GM18498 (cell line): Measurements from ENCODE around the gene PHF1.
A peak's percentile ranks its signal among the peaks of the same experiment; 100 is the strongest.

Experiments used
- ATAC-seq: cut with Tn5 transposase; IDR thresholded peaks from one replicate; pipeline ENCODE4 v1.9.1; 2021; ENCODE audit warnings: mild to moderate bottlenecking, moderate library complexity; ENCODE audit not compliant: unreplicated experiment

Gene PHF1

DNA sequence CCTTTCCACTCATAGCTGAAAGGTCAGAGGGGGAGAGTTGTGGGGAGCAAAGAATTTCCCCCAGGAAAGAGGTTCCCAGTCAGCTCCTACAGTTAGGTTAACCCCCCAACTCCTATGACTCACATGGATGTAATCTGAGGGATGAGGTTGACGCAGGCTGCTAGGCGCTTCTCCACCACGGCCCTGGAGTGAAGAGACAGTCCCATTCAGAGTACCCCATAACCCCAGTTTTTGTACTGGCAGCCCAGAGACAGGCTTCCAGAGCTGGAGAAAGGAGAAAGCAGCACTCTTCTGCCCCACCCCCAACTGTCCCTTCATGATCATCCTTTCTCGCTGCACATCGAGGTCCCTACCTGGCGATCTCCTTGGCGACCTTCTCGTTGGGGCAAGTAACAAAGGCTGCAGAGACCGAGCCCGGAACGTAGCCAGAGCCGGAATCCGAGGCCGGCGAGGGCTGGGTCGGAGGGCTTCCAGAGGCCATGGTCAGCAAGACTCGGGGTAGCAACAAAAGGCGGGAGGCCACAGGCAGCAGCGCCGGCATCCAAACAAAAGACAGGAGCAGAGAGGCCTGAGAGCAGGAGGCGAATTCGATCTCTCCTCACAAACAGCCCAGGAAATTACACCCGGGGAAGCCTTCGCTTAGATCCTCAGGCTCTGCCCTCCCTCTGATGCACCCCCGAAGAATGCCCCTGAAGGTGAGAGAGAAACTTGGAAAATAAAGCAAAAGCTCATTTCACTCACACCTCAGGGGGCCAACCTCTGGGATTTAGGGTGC, 6.5 kb downstream of the PHF1 start:
- ATAC-seq = no peak

DNA sequence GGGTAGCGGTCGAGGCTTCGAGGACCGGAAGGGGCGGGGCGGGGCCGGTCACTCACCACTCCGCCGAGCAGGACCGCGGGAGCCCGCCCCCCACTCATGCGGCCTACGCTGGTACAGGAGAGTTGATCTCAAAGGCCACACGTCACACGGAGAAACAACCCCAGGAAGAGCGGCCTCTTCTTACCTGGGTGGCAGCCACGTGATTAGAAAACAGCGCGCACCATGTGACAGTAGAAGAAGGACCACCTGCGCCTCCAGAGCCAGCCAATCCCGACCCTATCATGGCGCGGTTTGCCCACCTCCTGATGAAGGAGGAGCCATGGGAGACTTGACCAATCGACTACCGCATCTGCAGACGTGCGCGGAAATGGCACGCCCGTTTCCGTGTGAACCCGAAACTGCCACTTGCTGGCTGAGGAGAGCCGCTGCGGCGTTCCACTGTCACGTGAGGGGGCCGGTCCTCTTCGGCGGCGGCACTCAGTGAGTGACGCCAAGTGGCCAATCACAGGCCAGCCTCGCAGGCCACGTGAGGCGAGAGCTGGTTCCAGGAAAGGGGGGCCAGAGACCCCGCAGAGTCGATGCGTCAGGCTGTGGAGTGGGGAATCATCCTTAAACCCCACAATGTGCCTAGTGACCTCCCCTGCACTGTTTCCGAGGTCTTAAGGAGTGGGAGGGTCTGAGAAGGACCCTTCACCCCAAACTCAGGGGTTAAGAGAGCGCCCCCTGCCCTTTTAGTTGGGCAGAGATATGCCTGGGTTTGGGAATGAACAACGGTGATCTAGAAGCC, 7.3 kb downstream of the PHF1 start, which contains the start of gene CUTA:
CUTA (minus strand) TSS at position 205 of the 787 bp plus-strand sequence; CDS start at position 98, 107 bp downstream.
- peak; percentile 85 for ATAC-seq

DNA sequence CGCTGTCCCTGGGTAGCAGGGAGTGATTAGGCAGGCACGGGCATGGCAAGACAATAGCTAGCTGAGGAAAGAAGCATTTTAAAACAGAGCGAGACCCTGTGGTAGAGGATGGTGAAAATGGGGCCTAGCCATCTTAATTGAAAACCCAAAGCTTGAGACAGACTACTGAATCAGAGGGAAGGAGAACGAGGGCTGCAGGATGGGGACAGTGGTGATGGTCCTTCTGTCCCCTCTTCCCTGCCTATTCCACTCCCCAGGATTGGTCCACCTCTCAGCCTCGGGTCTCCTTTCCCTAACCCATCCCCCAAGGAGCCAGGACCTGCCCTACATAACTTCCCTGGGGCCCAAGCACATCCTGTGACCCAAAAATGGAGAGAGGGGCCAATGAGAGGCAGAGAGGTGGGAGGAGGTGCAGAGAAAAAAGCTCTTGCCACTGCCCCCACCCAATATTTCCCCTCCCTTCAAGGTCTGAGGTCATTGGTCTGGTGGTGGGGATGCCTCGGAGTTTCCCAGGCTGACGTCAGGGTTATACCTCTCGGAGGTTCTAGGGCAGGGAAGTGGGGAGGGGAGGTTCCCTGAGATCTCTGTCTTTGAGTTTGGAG, 8.0 kb downstream of the PHF1 start:
- ATAC-seq = no peak

DNA sequence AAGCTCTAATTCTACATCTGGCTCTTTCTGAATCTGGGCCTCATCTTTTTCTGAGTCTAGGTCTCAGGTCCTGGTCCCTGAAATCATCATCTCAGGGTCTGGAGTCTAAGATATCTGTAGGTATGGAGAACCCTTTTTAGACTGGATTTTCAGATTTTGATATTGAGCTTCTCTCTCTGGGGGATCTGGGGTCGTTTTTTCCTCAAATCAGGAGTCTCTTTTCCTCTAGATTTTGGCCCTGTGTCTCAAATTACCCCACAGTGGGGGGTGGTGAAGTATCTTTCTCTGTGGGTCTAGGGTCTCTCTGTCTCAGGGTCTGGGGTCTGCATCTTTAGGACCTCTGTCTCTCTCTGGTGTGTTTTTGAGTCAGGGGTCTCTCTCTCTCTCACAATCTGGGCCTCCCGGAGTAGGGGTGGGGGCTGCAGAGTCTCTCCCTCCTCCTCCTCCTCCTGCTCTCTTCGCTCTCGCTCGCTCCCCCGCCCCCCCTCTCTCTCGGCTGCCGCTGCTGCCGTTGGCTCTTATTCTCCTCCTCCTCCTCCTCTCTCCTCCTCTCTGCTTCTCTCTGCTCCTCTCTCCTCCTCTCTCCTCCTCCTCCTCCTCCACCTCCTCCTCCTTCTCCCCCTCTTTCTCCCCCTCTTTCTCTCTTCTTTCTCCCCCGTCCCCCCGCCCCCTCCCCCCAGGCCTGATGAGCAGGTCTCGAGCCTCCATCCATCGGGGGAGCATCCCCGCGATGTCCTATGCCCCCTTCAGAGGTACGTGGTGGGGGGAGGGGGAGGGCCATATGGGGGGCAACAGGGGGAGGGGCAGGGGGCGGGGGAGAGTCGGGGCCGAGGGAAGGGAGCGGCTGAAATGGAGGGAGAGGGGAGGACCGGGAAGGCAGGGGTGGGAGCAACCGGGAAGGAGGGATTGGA, 9.0 kb downstream of the PHF1 start, which contains the start of gene SYNGAP1:
SYNGAP1 (plus strand) TSS at position 486 of the 911 bp plus-strand sequence; CDS start at position 686, 200 bp downstream.
- no peak for ATAC-seq

DNA sequence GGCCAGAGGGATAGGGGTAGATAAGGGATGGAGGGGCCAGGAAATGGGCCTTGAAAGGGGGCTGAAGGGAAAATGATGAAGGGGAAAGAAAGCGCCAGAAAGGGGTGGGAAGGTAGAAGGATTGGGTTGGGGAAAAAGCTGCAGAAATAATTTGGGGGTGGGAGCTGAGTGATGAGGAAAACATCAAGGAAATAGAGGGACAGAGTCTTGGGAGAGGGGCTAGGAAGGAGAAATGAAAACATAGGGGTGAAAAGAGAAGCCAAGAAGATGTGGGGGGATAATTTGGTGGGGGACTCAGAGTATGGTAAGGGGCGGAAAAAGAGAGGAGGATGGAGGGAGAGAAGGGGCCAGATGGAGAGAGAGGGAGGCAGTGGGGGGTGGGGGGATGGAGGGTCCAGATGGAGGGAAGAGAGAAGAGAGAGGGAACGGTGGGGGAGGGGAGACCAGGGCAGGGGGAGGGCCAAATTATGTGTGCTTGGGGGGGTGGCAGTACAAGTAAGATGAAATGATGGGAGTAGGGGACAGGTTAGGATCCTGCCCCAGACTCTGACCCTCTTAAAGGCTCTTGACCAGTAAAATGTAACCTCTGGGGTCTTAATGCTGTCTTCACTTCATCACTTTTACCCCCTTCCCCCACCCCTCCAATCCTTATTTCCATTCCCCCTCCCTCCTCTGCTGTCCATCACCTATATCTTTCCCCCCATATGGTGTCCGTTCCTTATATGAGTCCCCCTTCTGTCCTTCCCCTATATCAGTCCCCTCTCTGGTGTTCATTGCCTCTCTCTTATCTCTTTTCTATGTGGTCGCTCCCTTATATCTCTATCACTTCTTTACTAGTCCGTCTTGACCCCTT, 9.9 kb downstream of the PHF1 start:
- no peak for ATAC-seq

DNA sequence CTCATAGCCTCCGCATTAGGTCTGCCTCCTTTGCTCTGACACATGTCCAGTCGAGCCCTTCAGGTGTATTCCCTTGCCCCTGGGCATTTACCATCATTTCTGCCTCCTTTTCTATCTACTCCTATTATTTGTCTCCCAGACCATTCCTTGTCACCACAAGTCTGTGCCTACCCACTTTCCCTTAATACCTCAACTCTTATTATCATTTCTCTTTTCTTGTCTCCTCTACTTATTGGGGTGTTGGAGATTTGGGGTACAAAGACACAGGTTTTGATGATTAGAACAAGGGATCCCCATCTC, 10.5 kb downstream of the PHF1 start:
- ATAC-seq = no peak

DNA sequence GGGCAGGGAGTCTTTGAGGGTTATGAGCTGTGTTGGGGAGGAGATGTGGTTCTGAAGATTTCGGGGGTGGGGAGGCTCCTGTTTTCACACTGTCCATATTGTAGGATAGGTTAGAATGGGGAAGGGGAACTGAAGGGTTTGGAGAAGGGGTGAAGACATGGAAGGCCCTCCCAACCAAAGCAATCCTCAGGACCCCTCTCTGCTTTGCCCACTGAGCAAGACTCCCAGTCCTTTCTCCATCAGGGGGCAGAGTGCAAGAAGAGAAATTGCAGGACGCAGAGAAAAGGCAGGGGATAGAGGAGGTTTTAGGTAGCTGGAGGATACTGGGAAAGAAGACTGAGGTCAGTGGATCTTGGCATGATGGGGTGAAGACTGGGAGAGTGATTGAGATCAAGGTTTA, 13.0 kb downstream of the PHF1 start:
- ATAC-seq = no peak

DNA sequence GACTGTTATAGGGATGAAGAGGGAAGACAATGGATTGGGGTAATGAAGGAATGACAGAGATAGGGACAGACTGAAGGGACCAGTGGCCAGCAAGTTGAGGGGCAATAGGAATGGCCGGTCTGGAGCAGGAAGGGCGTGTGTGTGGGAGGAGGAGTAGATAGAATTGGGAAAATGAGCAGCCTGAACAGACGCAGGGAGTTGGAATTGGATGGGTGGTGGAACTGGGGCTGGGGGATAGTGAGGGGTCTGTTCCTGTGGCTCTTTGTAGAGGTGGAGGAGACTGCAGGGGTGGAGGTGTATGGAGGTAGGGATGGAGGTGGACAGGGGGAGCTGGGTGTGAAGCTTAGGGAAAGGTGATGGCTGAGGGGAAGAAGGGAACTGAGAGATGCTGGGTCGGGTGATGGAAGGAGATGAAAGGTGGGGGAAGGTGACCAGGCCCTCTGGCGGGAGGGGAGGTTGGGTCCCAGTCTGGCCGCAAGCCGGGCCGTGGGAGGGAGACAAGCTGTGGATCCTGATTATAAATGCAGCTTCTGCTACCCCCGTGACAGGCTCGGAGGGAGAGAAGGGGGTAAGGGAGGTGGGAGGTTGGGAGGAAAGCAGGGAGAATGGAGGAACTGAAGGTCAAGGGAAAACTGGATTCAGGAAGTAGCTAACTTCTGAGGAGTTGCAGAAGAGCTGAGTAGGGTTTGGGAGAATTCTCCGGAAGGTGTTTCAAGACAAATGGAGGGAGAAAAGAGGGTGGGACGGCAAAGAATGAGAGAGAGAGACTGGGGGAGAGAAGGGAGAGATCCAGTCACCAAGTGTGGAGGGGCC, 14.2 kb downstream of the PHF1 start:
- no peak for ATAC-seq

DNA sequence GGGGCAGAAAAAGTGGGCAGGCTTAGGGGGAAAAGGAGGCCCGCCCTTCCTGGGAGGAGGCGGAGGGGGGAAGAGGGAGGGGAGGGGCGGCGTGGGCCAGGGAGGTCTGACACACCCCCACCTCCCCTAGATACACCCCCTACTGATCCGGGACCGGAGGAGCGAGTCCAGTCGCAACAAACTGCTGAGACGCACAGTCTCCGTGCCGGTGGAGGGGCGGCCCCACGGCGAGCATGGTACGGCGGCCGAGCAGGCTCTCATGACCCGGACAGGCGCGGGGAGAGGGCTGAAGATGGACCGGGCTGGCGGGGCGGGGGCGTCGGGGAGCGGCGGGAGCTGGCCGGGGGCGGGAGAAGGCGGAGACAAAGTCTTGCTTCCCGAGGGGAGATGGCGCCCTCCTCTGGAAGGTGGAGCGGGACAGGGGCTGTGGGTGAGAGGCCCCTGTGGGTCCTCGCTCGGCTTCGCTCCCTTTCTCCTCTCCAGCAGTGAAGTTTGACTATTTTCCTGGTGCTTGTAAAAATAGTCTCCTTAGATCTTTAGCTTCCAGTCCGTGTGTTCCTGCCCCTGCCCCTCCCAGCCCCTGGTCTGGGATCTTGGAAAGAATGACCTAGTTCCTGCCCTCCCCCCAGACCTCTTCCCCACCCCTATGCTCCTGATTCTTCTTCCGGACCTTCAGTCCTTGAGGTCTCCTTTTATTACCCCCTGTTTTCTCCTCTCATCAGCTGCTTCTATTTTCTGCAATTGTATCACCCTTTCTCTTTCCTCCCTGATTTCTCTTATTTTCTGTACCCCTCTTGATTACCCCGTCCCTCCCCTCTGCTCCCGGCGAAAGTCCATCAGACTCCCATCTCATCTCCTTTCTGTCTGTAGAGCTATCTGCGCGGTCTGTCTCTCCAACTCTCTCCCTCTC, 15.1 kb downstream of the PHF1 start:
- peak; percentile 44 for ATAC-seq

DNA sequence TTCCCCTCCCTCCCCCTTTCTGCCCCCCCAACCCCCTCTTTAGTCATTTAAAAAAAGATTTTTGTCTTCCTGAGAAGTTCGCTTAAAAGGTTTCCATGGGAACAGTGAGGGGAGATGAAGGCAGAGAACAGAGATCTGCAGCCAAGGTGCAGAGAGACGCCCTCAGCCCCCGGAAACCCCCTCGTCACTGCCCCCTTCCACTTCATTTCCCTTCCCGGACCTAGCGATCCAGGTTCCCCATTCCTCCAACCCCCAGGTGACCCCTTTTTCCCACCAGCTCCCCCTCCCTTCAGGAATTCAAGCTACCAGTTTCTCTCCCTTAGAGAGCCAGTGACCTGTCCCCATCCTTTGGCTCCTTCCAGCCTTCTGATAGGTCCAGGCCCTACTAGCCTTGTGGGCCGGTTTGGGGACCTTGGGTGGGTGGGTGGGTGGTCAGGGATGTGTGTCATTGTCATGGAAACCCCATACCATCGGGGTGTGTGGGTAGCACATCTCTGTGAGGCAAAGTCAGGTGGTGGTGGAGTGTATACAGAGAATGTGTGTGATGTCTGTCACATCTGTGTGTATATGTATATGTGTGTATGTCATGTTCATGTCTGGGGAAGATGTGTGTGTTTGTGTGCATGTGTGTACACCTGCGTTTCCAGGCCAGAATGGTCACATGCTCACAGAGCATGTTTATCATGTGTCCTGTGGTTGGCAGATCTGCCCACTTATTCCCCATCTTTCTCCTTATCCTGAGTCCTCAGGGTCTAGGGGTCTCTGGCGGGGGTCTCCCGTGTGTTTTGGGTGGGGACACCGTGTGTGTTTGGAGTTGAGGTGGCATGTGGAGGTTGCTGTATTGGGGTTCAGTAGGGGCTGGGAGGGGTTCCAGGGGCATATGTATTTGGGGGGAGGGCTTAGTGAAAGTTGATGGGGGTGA, 16.0 kb downstream of the PHF1 start:
- ATAC-seq = no peak

DNA sequence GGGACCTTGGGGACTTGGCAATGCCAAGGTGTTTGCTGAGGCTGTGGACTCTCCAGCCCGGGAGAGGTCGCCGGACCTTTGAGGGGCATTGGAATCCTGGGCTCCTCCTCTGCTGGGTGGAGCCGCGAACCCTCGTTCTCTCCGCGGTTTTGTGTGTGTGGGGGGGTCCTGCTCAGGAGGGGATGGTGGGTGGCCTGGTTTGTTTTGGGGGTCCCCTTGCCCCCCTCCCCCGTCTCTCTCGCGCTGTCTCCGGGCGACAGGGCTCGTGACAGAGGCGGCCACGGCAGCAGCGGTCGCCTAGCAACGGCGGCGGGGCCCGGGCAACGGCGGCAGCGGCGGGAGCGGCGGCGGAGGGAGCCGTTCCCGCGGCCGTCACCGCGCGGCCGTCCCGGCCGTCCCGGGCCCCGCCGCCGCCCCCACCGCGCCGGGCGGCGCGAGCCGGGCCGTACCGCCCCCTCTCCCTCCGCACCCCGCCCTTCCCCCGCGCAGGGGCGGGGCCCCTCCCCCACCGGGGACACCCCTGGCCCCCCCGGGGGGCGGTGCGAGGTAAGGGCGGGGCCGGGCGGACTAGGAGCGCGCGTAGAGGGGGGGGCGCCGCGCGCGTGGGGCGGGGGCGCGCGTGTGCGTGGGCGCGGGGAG, 16.9 kb downstream of the PHF1 start:
- ATAC-seq = no peak

DNA sequence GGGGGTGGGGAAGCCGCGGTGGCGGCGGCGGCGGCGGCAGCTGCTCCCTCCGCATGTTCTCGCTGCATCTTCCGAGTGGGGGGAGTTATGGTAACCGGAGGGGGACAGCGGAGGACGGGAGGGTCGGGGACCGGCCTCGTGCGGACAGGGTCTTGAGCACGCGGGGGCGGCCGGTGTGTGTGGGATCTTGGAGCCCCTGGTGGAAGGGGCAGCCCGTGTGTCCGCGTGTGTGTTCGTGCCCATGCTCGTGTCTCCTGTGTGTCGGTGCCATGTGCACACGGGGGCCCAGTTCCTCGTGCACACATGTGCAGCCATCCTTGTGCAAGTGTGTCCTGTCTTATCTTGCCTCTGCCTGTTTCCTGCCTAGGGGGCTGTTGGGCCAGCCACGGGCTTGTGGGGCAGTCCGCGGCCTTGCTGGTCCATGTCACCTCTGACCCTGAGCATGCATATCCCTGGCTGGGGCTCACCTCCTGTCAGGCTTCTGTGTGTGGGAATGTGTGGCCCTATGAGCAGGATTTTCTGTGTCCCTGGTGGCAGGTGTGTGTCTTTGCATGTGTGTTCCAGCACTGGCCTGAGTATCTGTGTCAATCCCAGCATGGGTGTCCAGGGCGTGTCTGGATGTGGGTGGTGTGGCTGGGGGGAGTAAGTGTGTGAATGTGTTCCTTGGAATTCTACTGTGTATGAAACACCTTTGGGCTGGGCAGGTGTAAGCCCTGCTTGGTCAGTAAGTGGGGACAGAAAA, 17.6 kb downstream of the PHF1 start:
- ATAC-seq = no peak

DNA sequence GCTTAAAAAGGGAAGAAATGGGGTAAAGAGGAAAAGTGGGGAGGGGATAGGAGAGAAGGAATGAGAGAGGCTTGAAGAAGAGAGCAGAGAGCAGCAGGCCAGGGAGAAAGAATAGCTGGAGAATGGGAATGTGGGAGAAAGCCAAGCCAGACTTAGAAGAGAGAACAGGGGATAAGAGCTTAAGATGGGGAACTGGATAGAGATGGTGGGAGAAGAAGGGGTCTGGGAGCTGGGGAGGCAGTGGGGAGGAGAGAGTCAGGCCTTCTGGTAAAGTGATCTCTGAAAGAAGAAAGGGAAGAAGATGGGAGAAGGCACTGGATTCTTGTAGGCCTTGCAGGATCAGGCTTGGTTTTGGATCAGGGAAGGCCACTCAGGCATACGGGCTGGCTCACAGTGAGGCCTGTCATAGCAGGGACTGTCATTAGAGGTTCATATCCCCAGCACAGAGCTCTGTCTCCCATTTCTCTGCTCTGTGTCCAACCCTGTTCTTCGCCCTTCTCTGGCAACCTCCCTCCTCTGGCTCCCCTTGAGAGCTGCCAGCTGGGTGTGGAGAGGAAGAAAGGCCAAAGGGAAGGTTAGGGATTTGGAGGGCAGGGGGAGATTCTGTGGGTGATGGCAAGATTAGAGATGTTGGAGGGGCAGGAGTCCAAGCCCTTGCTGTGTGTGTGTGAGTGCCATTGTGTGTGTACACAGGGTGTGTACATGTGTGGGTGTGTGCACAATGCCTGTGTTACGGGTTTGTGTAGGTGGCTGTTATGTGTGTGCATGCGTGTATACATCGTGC, 18.3 kb downstream of the PHF1 start:
- ATAC-seq = no peak

DNA sequence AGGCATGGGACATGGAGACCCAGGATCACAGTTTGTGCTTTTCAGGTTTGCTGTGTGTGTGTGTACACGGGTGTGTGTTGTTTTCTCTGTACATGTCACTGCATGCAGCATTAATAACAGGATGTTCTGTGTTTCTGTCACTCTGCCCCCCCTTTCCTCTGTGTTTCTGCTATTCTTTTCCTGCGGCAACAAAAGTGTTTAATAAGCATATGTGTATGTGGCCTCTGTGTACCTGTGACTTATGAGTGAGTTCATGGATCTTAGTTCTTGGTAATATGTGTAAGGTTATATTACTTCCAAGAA, 18.9 kb downstream of the PHF1 start:
- no peak for ATAC-seq

DNA sequence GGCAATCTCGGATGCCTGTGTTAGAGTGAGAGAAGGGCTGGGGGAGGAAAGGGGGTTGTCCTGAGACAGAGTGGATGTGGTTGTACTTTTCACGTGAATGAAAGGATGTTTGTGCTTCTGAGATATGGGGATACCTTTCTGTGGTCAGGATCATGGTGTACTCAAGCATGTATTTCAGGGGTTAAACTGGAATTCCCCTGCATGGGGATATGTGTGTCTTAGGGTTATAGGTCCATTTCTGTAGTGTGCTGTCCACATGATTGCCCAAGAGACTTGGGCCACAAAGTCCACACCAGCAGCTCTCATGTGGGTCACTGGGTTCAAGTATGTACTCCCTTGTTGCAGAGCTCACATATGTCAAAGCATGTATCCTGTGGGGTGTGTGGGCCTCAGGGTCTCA, 19.5 kb downstream of the PHF1 start:
- ATAC-seq = no peak
